ENCODE data around the gene NR1H2.

Gene NR1H2

DNA sequence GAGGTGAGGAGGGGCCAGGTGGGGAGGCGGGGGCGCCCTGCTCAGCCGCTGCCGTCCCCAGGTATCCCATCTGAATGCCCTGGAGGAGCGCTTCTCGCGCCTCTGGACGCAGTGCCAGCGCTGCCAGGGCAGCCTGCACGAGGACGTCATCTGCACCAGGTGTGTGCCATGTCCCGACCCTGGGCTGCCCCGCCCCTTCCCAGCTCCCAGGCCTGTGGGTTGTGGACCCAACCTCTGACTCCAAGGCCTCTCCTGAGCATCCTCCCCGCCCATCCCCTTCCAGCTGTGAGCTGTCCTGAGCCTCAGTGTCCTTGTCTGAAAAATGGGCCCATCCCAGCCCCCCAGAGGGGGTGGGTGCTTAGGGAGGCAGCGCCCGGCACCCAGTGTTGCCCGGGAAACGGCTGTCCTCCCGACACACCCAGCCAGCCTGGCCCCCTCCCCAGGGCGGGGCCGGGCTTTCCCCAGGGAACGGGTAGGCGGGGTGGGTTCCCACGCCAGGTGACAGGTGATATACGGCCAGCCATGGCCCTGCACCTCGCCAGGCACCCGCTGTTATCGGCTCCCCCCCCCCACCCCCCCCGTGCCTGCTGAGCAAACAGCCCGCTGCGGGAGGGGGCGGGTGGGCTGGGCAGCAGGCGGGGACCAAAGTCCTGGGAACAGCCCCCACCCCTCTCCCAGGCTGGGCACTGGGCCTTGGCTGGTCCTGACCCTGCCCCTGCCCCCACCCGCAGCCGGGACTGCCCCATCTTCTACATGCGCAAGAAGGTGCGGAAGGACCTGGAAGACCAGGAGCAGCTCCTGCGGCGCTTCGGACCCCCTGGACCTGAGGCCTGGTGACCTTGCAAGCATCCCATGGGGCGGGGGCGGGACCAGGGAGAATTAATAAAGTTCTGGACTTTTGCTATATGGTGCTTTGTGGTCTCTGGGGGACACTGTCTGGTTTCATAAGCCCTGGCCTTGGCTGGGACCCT is 41.1 kb downstream of the NR1H2 start:
- Histone ChIP-seq H3K4me3 (no peak overlapping the region), H3K27ac (peak overlapping the region in 1 of 21 experiments; percentile 28)

GRCh38 chr19:50418176-50419021 is 42.1 kb downstream of the NR1H2 start, which contains the start of gene SPIB:
Gene SPIB (plus strand): TSS chr19:50418938. CDS start chr19:50418963, 25 bp downstream.
- Histone ChIP-seq H3K27ac (peak within 1 kb of the TSS in 2 of 21 experiments; percentile 28 to 42), H3K4me3 (peak within 1 kb of the TSS in 1 of 7 experiments; percentile 22)

DNA sequence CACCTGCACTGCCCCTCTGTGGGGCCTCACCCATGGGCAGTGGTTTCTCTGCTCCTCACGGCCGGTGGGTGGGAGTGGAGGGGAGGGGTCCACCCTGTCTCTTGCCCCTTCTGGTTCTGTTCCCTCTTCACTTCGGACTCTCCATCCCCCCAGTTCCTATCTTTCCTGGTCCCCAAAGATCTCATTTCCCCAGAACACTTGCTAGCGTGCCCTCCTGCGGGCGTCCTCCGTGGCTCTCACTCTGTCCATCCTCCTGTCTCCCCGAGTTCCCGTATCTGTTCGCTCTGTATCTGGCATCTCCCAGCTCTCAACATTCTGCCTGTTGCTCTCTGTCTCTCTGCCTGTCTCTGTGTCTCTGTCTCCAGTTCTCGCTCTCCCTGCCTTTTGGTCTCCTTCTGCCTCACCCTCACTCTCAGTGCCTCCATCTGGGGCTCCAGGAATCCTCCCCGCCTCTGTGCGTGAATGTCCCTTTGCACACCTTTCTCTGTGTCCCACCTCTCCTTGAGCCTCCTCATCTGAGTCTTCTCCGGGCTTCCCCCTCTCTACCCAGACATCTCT is 42.8 kb downstream of the NR1H2 start:
- peak overlapping the region in 1 of 7 experiments; percentile 19 for H3K4me3 ChIP-seq
- peak overlapping the region in 2 of 21 experiments; percentile 28 to 42 for H3K27ac ChIP-seq

DNA sequence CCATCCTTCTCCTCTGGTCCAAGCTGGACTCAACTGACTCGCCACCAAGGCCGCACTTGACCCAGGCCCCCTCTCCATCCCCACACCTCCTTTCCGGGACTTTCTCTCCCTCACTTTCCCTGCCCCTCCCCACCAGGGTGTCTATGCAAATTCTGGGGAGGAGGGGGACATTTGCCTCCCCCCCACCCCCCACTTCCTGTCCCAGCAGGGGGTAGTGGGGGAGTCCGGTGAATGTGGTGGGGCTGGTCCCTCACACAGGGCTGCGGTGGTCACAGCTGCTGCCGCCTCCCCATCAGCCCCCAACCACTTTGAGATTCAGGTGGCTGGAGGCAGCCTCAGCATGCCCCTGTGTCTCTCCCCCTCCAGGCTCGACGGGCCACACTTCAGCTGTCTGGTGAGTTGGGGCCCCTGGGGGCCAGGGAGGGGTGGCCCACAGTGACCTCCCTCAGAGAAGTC is 43.4 kb downstream of the NR1H2 start:
- H3K4me3 ChIP-seq = peak overlapping the region in 1 of 7 experiments; percentile 22

DNA sequence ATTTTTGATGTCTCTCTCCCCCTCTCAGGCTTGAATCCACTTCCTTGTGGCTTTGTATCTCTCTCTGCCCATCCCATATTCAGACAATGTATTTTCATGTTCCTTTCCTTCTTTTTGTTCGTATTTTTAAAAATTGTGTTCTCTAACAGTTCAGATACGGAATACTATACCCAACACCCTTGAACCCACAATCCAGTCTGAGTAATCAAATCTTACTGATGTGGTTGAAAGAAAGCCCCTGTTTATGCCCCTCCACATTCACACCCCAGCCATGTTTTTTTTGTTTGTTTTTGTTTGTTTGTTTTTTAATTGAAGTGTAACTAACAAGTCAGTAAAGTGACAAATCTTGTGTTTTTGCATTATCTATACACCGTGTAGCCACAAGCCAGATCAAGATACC is 43.9 kb downstream of the NR1H2 start:
- peak overlapping the region in 1 of 7 experiments; percentile 22 for H3K4me3 ChIP-seq
- peak overlapping the region in 1 of 21 experiments; percentile 28 for H3K27ac ChIP-seq

More for the DNA sequence above, 43.4 kb downstream of the NR1H2 start:
- peak overlapping the region in 2 of 21 experiments; percentile 28 to 29 for H3K27ac ChIP-seq

DNA sequence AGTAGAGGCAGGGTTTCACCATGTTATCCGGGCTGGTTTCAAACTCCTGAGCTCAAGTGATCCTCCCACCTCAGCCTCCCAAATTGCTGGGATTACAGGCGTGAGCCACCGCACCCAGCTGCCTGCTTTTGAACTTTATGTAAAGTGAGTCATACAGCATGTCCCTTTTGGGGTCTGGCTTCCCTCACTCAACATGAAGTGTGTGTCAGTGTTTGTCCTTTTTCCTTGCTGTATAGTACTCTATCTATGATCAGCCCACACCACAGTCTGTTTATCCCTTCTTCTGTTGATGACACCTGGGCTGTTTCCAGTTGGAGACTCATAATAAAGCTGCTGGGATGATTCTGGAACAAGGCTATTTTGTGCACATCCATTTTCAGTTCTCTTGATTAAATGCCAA is 44.6 kb downstream of the NR1H2 start:
- no peak overlapping the region for H3K4me3 ChIP-seq
- H3K27ac ChIP-seq = no peak overlapping the region

DNA sequence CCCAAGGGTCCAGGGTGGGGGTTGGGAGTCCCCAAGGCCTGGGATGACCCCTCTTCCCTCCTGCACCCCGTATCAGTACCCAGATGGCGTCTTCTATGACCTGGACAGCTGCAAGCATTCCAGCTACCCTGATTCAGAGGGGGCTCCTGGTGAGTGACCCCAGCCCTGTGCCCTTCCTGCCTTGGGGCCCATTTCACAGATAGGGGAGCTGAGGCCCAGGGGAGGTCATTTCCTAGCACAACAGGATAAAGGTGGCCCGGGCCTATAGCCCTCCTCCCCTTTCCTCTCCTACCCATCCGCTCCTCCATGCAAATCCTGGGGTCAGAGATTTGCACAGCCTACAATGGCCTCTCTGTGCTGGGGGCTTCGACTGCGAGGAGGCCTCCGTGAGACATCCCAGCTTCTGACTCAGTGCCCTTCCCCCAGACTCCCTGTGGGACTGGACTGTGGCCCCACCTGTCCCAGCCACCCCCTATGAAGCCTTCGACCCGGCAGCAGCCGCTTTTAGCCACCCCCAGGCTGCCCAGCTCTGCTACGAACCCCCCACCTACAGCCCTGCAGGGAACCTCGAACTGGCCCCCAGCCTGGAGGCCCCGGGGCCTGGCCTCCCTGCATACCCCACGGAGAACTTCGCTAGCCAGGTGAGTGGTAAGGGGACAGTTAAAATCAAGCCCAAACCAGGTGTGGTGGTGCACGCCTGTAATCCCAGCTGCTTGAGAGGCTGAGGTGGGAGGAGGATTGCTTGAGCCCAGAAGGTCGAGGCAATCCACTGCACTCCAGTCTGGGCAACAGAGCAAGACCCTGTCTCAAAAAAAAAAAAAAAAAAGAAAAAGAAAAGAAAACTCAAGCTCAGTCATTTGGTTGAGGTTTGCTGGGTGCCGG is 46.4 kb downstream of the NR1H2 start:
- H3K4me3 ChIP-seq = no peak overlapping the region
- no peak overlapping the region for H3K27ac ChIP-seq

- H3K4me3 ChIP-seq = no peak overlapping the region
- no peak overlapping the region for H3K27ac ChIP-seq
These were observed 47.2 kb downstream of the NR1H2 start for GRCh38 chr19:50423279-50424113.

DNA sequence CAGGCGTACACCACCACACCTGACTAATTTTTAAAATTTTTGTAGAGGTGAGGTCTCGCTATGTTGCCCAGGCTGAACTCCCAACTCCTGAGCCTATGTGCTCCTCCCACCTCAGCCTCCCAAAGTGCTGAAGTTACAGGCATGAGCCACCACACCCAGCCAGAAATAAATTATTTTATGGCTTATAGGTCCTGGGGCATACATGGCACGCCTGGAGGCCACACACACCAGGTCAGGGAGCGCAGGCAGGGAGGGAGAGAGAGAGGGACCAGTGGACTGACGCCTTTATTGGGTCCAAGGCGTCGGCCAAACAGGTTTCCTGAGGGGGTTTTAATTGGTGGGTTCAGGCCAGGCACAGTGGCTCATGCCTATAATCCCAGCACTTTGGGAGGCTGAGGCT is 49.3 kb downstream of the NR1H2 start:
- no peak overlapping the region for H3K4me3 ChIP-seq
- H3K27ac ChIP-seq = no peak overlapping the region

DNA sequence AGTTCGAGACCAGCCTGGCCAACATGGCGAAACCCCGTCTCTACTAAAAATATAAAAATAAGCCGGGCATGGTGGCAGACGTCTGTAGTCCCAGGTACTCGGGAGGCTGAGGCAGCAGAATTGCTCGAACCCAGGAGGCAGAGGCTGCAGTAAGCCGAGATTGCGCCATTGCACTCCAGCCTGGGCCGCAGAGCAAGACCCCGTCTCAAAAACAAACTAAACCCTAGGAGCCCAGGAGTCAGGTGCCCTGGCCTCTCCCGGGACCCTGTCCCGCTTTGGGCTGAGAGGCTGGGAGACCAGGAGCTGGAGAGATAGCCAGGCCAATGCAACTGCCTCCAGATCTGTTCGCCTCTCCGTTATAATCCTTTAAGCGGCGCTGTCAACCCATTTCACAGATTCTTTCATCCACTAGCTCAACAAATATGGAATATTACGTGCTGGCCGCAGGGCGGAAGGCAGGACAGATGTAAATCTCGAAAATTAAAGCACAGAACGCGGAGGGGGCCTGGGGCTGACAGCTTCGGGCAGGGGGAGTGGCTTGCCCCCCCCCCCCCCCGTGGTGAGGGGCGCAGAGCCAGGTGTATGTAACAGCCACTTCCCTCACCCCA is 51.2 kb downstream of the NR1H2 start:
- H3K27ac ChIP-seq = peak overlapping the region in 10 of 21 experiments; percentile 15 to 79 (median 63)
- peak overlapping the region in 5 of 7 experiments; percentile 2 to 37 (median 22) for H3K4me3 ChIP-seq

DNA sequence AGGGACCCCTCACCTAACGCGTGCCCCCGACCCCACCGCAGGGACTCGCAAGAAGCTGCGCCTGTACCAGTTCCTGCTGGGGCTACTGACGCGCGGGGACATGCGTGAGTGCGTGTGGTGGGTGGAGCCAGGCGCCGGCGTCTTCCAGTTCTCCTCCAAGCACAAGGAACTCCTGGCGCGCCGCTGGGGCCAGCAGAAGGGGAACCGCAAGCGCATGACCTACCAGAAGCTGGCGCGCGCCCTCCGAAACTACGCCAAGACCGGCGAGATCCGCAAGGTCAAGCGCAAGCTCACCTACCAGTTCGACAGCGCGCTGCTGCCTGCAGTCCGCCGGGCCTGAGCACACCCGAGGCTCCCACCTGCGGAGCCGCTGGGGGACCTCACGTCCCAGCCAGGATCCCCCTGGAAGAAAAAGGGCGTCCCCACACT is 51.8 kb downstream of the NR1H2 start:
- Histone ChIP-seq H3K27ac (peak overlapping the region in 15 of 21 experiments; percentile 15 to 79 (median 62)), H3K4me3 (peak overlapping the region in 5 of 7 experiments; percentile 2 to 37 (median 22))

GRCh38 chr19:50428772-50429463 is 52.7 kb downstream of the NR1H2 start:
- Histone ChIP-seq H3K27ac (peak overlapping the region in 1 of 21 experiments; percentile 56), H3K4me3 (no peak overlapping the region)

DNA sequence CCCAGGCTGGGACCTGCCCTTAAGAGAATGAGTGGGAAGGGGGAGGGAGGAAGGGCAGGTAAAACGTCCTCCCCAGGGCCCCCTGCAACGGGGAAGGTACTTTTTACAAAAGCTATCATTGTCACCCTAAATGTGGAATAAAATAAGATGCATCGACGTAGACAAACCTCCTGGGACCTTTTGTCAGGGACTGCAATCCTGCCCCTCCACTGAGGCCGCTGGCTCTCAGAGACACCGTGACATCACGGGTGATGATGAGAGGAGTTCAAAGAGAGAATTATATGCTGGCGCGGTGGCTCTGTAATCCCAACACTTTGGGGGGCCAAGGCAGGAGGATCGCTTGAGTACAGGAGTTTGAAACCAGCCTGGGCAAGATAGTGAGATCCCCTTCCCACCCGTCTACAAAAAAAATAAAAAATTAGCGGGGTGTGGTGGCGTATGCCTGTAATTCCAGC is 54.7 kb downstream of the NR1H2 start:
- peak overlapping the region in 18 of 21 experiments; percentile 67 to 94 (median 82) for H3K27ac ChIP-seq

GRCh38 chr19:50431343-50432220 is 55.3 kb downstream of the NR1H2 start:
- H3K27ac ChIP-seq = peak overlapping the region; percentile 50 to 94 (median 78)
- H3K4me3 ChIP-seq = peak overlapping the region; percentile 51 to 79 (median 61)

More for the DNA sequence above, 54.7 kb downstream of the NR1H2 start:
- peak overlapping the region in 6 of 7 experiments; percentile 51 to 79 (median 61) for H3K4me3 ChIP-seq

GRCh38 chr19:50432221-50433028 is 56.2 kb downstream of the NR1H2 start, which contains the start of gene MYBPC2:
Gene MYBPC2 (plus strand): TSS chr19:50432892. CDS start chr19:50432954, 62 bp downstream.
- peak within 1 kb of the TSS; percentile 50 to 94 (median 78) for H3K27ac ChIP-seq
- H3K4me3 ChIP-seq = peak within 1 kb of the TSS; percentile 51 to 79 (median 61)

Measured in skin epidermis (tissue), 12 donors.